ENCODE measurements around the gene PHACTR2. TPM values are rescaled to one million over a fixed set of nuclear protein-coding genes. Genes with fewer than 3 reads are reported as not detected.

Gene PHACTR2
- total RNA-seq, 6 experiments from 2014 or later = 66.7 to 92.7 (median 84.1) TPM

DNA sequence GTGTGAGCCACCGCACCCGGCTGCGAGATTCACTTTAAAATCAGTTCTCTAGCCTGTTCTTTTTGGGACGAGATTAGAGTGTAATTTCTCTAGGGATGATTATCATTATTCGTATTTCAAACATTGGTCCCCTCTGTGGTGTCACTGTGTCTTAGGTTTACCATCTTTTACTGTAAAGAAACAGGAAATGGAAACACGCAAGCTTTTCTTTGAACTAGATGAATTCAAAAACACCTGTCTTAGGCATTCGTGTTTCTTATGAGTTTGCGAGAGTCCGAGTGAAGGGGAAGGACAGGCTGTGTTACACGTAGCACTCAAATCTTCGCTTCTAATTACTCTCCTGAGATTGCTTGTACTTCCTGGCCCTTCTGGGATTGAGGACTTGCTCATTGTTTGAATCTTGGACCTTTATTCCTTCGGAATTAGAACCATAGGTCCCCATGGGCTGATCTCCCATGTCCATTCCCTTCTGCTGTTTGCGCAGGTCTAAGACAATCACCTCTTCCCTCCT lies 61.6 kb downstream of the PHACTR2 start:
- TF ChIP-seq, protein P1, sequence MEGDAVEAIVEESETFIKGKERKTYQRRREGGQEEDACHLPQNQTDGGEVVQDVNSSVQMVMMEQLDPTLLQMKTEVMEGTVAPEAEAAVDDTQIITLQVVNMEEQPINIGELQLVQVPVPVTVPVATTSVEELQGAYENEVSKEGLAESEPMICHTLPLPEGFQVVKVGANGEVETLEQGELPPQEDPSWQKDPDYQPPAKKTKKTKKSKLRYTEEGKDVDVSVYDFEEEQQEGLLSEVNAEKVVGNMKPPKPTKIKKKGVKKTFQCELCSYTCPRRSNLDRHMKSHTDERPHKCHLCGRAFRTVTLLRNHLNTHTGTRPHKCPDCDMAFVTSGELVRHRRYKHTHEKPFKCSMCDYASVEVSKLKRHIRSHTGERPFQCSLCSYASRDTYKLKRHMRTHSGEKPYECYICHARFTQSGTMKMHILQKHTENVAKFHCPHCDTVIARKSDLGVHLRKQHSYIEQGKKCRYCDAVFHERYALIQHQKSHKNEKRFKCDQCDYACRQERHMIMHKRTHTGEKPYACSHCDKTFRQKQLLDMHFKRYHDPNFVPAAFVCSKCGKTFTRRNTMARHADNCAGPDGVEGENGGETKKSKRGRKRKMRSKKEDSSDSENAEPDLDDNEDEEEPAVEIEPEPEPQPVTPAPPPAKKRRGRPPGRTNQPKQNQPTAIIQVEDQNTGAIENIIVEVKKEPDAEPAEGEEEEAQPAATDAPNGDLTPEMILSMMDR (IDR thresholded peaks at IDR 0.05) = no peak
- Mint-ChIP-seq H3K9me3 (no peaks in the 10 kb centered on the region), H3K36me3 (ENCODE audit: low read depth) (peaks cover 29% of the 10 kb centered on the region), H3K27ac (no peak overlapping the region), H3K4me1 (ENCODE audit: low read depth) (peaks cover 31% of the 10 kb centered on the region), H3K27me3 (ENCODE audit: insufficient read depth) (no peaks in the 10 kb centered on the region), H3K4me3 (no peak overlapping the region)
- DNase-seq = no peak

DNA sequence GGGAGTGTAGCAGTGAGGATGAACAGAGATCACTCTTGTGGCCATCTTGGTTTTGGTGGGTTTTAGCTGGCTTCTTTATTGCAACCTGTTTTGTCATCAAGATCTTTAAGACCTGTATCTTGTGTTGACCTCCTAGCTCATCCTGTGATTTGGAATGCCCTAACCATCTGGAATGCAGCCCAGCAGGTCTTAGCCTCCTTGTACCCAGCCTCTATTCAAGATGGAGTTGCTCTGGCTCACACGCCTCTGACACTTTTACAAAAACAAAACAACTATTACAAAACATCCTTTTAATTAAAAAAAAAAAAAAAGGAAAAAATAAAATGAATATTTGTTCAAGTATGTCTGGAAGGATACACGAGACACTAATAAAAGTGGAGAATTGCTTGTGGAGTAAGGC lies 62.4 kb downstream of the PHACTR2 start:
- no peak for DNase-seq
- Mint-ChIP-seq H3K27me3 (ENCODE audit: insufficient read depth) (no peaks in the 10 kb centered on the region), H3K4me3 (no peak overlapping the region), H3K4me1 (ENCODE audit: low read depth) (peaks cover 32% of the 10 kb centered on the region), H3K36me3 (ENCODE audit: low read depth) (peaks cover 34% of the 10 kb centered on the region), H3K27ac (no peak overlapping the region), H3K9me3 (no peaks in the 10 kb centered on the region)
- TF ChIP-seq, protein P1 (IDR thresholded peaks at IDR 0.05) = no peak

DNA sequence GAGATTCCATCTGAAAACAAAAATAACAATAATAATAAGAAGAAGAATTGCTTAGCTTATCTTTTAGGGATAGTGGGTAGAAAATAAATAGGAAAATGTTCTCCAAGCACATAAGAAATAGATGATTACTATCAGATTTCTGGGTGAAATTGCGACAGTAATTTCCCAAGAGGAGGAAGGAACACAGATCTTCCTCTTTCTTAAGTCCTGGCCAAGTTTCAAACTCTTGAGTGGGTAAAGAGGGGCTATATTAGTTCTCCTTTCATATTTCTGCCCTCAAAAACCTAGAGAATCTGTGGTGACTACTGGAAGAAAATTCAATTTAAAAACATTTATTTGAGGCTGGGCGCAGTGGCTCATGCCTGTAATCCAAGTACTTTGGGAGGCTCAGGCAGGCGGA lies 63.7 kb downstream of the PHACTR2 start:
- H3K4me3 Mint-ChIP-seq = no peak overlapping the region
- no peak overlapping the region for H3K27ac Mint-ChIP-seq
- H3K9me3 Mint-ChIP-seq = no peaks in the 10 kb centered on the region
- DNase-seq = no peak
- no peaks in the 10 kb centered on the region for H3K27me3 Mint-ChIP-seq (ENCODE audit: insufficient read depth)
- H3K36me3 Mint-ChIP-seq (ENCODE audit: low read depth) = peaks cover 39% of the 10 kb centered on the region
- peaks cover 42% of the 10 kb centered on the region for H3K4me1 Mint-ChIP-seq (ENCODE audit: low read depth)
- TF ChIP-seq, protein P1 (IDR thresholded peaks at IDR 0.05) = no peak

DNA sequence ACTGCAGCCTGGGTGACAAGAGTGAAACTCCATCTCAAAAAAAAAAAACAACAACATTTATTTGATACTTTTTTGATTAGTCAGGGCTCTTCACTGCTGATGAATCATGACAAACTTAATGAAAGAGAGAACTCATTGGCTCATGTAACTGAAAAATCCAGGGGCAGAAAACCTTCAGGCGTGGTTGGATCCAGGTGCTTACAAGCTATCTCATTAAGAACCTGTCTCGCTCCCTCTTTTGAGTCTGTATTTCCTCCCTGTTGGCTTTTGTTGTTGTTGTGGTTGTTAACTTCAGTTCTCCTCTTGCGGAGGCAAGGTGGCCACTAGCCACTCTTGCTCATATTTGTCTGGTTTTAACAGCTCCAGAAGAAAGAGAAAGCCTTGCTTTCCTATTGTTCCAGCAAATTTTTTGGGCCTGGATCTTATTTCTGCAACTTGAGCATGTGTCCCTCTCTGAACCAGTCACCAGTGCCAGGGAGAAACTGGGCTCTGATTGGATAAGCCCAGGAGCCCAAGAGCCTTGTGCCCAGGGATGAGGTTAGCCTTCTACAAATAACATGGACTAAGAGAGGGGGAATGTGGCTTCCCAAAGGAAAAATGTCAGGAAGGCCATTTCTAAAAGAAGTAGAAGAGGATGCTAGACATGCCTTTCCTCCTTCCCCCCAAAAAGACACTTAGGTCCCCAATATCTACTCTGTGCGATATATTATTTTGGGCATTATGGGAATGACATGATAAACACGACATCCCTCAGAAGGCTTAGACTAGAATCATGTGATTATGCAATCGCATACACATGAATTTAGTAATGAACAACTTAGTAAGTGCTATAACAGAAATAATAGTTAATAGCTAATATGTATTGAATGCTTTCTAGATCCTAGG lies 64.5 kb downstream of the PHACTR2 start:
- Mint-ChIP-seq H3K4me3 (no peak overlapping the region), H3K36me3 (ENCODE audit: low read depth) (peaks cover 39% of the 10 kb centered on the region), H3K27me3 (ENCODE audit: insufficient read depth) (no peaks in the 10 kb centered on the region), H3K9me3 (no peaks in the 10 kb centered on the region), H3K27ac (no peak overlapping the region), H3K4me1 (ENCODE audit: low read depth) (peaks cover 42% of the 10 kb centered on the region)
- TF ChIP-seq, protein P1 (IDR thresholded peaks at IDR 0.05) = no peak
- no peak for DNase-seq

DNA sequence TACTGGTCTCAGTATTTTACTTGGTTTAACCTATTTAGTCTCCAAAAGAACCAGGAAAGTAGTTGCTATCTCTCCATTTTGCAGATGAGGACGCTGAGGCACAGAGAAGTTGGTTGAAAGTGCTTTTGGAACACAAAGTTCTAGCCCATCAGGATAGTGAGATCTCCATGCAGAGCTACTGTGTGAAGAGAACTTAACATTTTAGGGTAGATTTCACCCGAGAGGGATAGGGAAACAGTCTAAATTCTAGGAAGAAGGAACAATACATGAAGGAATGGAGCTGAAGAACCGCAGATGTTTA lies 65.1 kb downstream of the PHACTR2 start:
- H3K4me3 Mint-ChIP-seq = no peak overlapping the region
- peak overlapping the region; percentile 10; the same call in 1 of the 2 replicates for H3K27ac Mint-ChIP-seq
- H3K9me3 Mint-ChIP-seq = no peaks in the 10 kb centered on the region
- TF ChIP-seq, protein P1 (IDR thresholded peaks at IDR 0.05) = no peak
- peaks cover 39% of the 10 kb centered on the region for H3K36me3 Mint-ChIP-seq (ENCODE audit: low read depth)
- no peak for DNase-seq
- no peaks in the 10 kb centered on the region for H3K27me3 Mint-ChIP-seq (ENCODE audit: insufficient read depth)
- peaks cover 42% of the 10 kb centered on the region for H3K4me1 Mint-ChIP-seq (ENCODE audit: low read depth)
